H9 (cell line): Measurements from ENCODE around the gene GALNT7. TPM values are rescaled to one million over a fixed set of nuclear protein-coding genes. Genes with fewer than 3 reads are reported as not detected.

ENCODE experiments used
- DNase-seq: peaks from one replicate; pipeline ENCODE4 v3.0.0-alpha.2; 2017
- H2AFZ ChIP-seq: one replicate; pipeline ENCODE4 v1.6.1; 2013; ENCODE audit warnings: mild to moderate bottlenecking, low read length, control low read depth, moderate library complexity
- H2AK5ac ChIP-seq: 2 replicates; pipeline ENCODE4 v1.6.1; 2013; ENCODE audit warnings: low read length, control low read depth, mixed read lengths; ENCODE audit not compliant: insufficient read length
- H2BK120ac ChIP-seq: one replicate; pipeline ENCODE4 v1.6.1; 2013; ENCODE audit warnings: low read depth, mild to moderate bottlenecking, low read length, control low read depth, inconsistent platforms; ENCODE audit not compliant: poor library complexity, severe bottlenecking
- H2BK12ac ChIP-seq: 2 replicates; pipeline ENCODE4 v1.6.1; 2013; ENCODE audit warnings: low read length, control low read depth, mixed read lengths, low read depth; ENCODE audit not compliant: insufficient read length
- H2BK15ac ChIP-seq: 2 replicates; pipeline ENCODE4 v1.6.1; 2013; ENCODE audit warnings: low read depth, low read length, control low read depth
- H2BK20ac ChIP-seq: one replicate; pipeline ENCODE4 v1.6.1; 2013; ENCODE audit warnings: low read depth, mild to moderate bottlenecking, low read length, control low read depth, inconsistent platforms; ENCODE audit not compliant: poor library complexity, severe bottlenecking
- H2BK5ac ChIP-seq: 2 replicates; pipeline ENCODE4 v1.6.1; 2013; ENCODE audit warnings: low read length, control low read depth, mixed read lengths; ENCODE audit not compliant: insufficient read length
- H3K14ac ChIP-seq: 2 replicates; pipeline ENCODE4 v1.6.1; 2013; ENCODE audit warnings: low read length, control low read depth; ENCODE audit not compliant: insufficient read depth
- H3K18ac ChIP-seq: 2 replicates; pipeline ENCODE4 v1.6.1; 2013; ENCODE audit warnings: low read depth, mild to moderate bottlenecking, mixed read lengths, low read length, control low read depth; ENCODE audit not compliant: insufficient read length
- H3K23ac ChIP-seq: 2 replicates; pipeline ENCODE4 v1.6.1; 2013; ENCODE audit warnings: low read length, control low read depth, mixed read lengths, low read depth; ENCODE audit not compliant: insufficient read length
- H3K23me2 ChIP-seq: 2 replicates; pipeline ENCODE4 v1.6.1; 2013; ENCODE audit warnings: low read depth, mild to moderate bottlenecking, mixed read lengths, low read length, control low read depth; ENCODE audit not compliant: insufficient read length, poor library complexity, severe bottlenecking
- H3K27ac ChIP-seq: 2 replicates; pipeline ENCODE4 v1.5.1; 2013; ENCODE audit warnings: low read length, control low read depth, mixed read lengths, low read depth; ENCODE audit not compliant: insufficient read length
- H3K27me3 ChIP-seq: 2 replicates; pipeline ENCODE4 v1.6.1; 2013; ENCODE audit warnings: low read length, control low read depth, inconsistent platforms; ENCODE audit not compliant: insufficient read depth
- H3K4ac ChIP-seq: 2 replicates; pipeline ENCODE4 v1.6.1; 2013; ENCODE audit warnings: low read depth, mild to moderate bottlenecking, control low read depth, inconsistent platforms, low read length, moderate library complexity
- H3K4me1 ChIP-seq: 2 replicates; pipeline ENCODE4 v1.6.1; 2013; ENCODE audit warnings: low read length, control low read depth, inconsistent platforms; ENCODE audit not compliant: insufficient read depth
- H3K4me2 ChIP-seq: 2 replicates; pipeline ENCODE4 v1.6.1; 2013; ENCODE audit warnings: low read length, control low read depth, mixed read lengths; ENCODE audit not compliant: insufficient read length, insufficient read depth
- H3K56ac ChIP-seq: 2 replicates; pipeline ENCODE4 v1.6.1; 2013; ENCODE audit warnings: low read depth, mild to moderate bottlenecking, mixed read lengths, low read length, control low read depth; ENCODE audit not compliant: insufficient read length
- H3K79me1 ChIP-seq: 2 replicates; pipeline ENCODE4 v1.6.1; 2013; ENCODE audit warnings: low read depth, mild to moderate bottlenecking, moderate library complexity, low read length, control low read depth, inconsistent platforms; ENCODE audit not compliant: insufficient read depth, poor library complexity, severe bottlenecking
- H3K79me2 ChIP-seq: 2 replicates; pipeline ENCODE4 v1.6.1; 2013; ENCODE audit warnings: low read length, control low read depth, inconsistent platforms; ENCODE audit not compliant: insufficient read depth
- H3K9ac ChIP-seq: 2 replicates; pipeline ENCODE4 v1.6.1; 2013; ENCODE audit warnings: low read length, control low read depth, mixed read lengths; ENCODE audit not compliant: insufficient read length; ENCODE audit errors: extremely low read depth
- H3K9me3 ChIP-seq: one replicate; pipeline ENCODE4 v1.6.1; 2013; ENCODE audit warnings: low read depth, low read length, inconsistent platforms; ENCODE audit not compliant: control insufficient read depth
- H3T11ph ChIP-seq: one replicate; pipeline ENCODE4 v1.6.1; 2013; ENCODE audit warnings: mild to moderate bottlenecking, low read length, control low read depth, inconsistent platforms
- H4K20me1 ChIP-seq: one replicate; pipeline ENCODE4 v1.6.1; 2013; ENCODE audit not compliant: control insufficient read depth, insufficient read length, insufficient read depth
- H4K5ac ChIP-seq: 2 replicates; pipeline ENCODE4 v1.6.1; 2013; ENCODE audit warnings: low read depth, mild to moderate bottlenecking, mixed read lengths, low read length, control low read depth; ENCODE audit not compliant: insufficient read length
- H4K8ac ChIP-seq: replicated peaks from 2 replicates; pipeline ENCODE4 v1.6.1; 2013; ENCODE audit warnings: low read length, control low read depth, mixed read lengths, low read depth; ENCODE audit not compliant: insufficient read length
- H4K91ac ChIP-seq: 2 replicates; pipeline ENCODE4 v1.6.1; 2013; ENCODE audit warnings: low read depth, mild to moderate bottlenecking, moderate library complexity, mixed read lengths, low read length, control low read depth; ENCODE audit not compliant: insufficient read length
- H3K27ac Mint-ChIP-seq, 3 experiments: 2 replicates in 2 of 3; 3 replicates in 1 of 3; pipeline ENCODE4 v1.8.0; 2020 to 2021; ENCODE audit warnings: mixed read lengths in 3 of 3, mild to moderate bottlenecking in 1 of 3, moderate library complexity in 1 of 3
- H3K27me3 Mint-ChIP-seq: 2 replicates; pipeline ENCODE4 v1.8.0; 2021; ENCODE audit warnings: low read depth, mild to moderate bottlenecking, moderate library complexity, mixed read lengths
- H3K36me3 Mint-ChIP-seq, 3 experiments: 2 replicates in 2 of 3; 3 replicates in 1 of 3; pipeline ENCODE4 v1.8.0; 2020 to 2021; ENCODE audit warnings: low read depth in 3 of 3, mixed read lengths in 3 of 3; ENCODE audit not compliant: insufficient read depth in 1 of 3
- H3K4me1 Mint-ChIP-seq, 2 experiments: 2 replicates each; pipeline ENCODE4 v1.8.0; 2020; ENCODE audit warnings: mixed read lengths in 2 of 2
- H3K4me3 Mint-ChIP-seq, 2 experiments: 2 replicates in 1 of 2; 3 replicates in 1 of 2; pipeline ENCODE4 v1.8.0; 2020 to 2021; ENCODE audit warnings: mild to moderate bottlenecking in 2 of 2, mixed read lengths in 2 of 2, moderate library complexity in 1 of 2
- H3K9me3 Mint-ChIP-seq, 2 experiments: 2 replicates in 1 of 2; 3 replicates in 1 of 2; pipeline ENCODE4 v1.8.0; 2020; ENCODE audit warnings: mild to moderate bottlenecking in 2 of 2, mixed read lengths in 2 of 2, moderate library complexity in 1 of 2
- CTCF ChIP-seq: fragments of 200-600 bp; sonication (generic); conservative IDR thresholded peaks from 3 replicates; pipeline ENCODE4 v1.8.0; 2021; ENCODE audit warnings: antibody characterized with exemption, mild to moderate bottlenecking
- WGBS: extraction: QIAGEN DNeasy Blood & Tissue Kit; methylation state at CpG from one replicate; pipeline ENCODE4 v1.1.7; 2013; ENCODE audit warnings: missing lambda C conversion rate, low lambda C conversion rate, mixed read lengths; ENCODE audit not compliant: insufficient read length; ENCODE audit errors: extremely low coverage; 5-methylcytosine and 5-hydroxymethylcytosine counted together
- total RNA-seq: library from RNA; stranded (reverse); gene quantifications from 2 replicates; pipeline ENCODE4 v1.2.1, GENCODE V29; 2021

GALNT7 gene
- total RNA-seq, 1 experiment from 2014 or later = 57.3 TPM

GRCh38 chr4:173257732-173258717 lies 89.4 kb downstream of the GALNT7 start:
- Histone ChIP-seq H3K4ac (no peak overlapping the region), H3K4me1 (peaks cover 12% of the 10 kb centered on the region; the same call in 1 of the 2 replicates), H2BK12ac (no peak overlapping the region), H3K27me3 (no peaks in the 10 kb centered on the region), H2AK5ac (no peak overlapping the region), H4K5ac (no peak overlapping the region), H2AFZ (no peak overlapping the region), H3K18ac (no peak overlapping the region), H3K27ac (no peak overlapping the region), H3K4me2 (no peak overlapping the region), H3K9me3 (no peaks in the 10 kb centered on the region), H2BK20ac (no peak overlapping the region), H3K79me1 (peaks cover 7% of the 10 kb centered on the region), H2BK5ac (no peak overlapping the region), H3K79me2 (peaks cover 5% of the 10 kb centered on the region; the same call in 1 of the 2 replicates), H3K23ac (no peak overlapping the region), H2BK15ac (no peak overlapping the region), H3T11ph (no peak overlapping the region), H4K20me1 (no peaks in the 10 kb centered on the region), H3K56ac (no peak overlapping the region), H3K14ac (no peak overlapping the region), H4K91ac (no peak overlapping the region), H4K8ac (no peak overlapping the region), H3K9ac (no peak overlapping the region), H3K23me2 (no peaks in the 10 kb centered on the region), H2BK120ac (no peak overlapping the region)
- H3K27me3 Mint-ChIP-seq = no peaks in the 10 kb centered on the region
- H3K9me3 Mint-ChIP-seq = no peaks in the 10 kb centered on the region
- DNase-seq = peak; percentile 67
- H3K27ac Mint-ChIP-seq = peak overlapping the region in 1 of 3 experiments; percentile 64; a peak in 2 of 7 replicates
- WGBS = no CpG with 5 or more reads among the region's 4 CpGs
- TF ChIP-seq CTCF = peak; percentile 90
- H3K36me3 Mint-ChIP-seq = peaks cover 0 to 4% (median 0%) of the 10 kb centered on the region in 3 experiments; a peak in 2 of 7 replicates
- peaks cover 26 to 36% of the 10 kb centered on the region in 2 experiments for H3K4me1 Mint-ChIP-seq
- H3K4me3 Mint-ChIP-seq = no peak overlapping the region
